ES-I3 (cell line): ENCODE data around the gene NSL1.
A peak's percentile ranks its signal among the peaks of the same experiment; 100 is the strongest.
"Not testable (repeated sequence)": the region's sequence is repeated elsewhere in the genome, so short reads cannot be mapped to it uniquely, and the experiment has no call there.

Experiments
- H3K36me3 ChIP-seq: 2 replicates; pipeline ENCODE4 v1.6.1; 2013; ENCODE audit warnings: mild to moderate bottlenecking, low read length, control low read depth, moderate library complexity; ENCODE audit not compliant: insufficient read depth
- H3K4me1 ChIP-seq: 2 replicates; pipeline ENCODE4 v1.6.1; 2013; ENCODE audit warnings: mild to moderate bottlenecking, control low read depth, low read length; ENCODE audit not compliant: insufficient read depth
- H3K9ac ChIP-seq: 2 replicates; pipeline ENCODE4 v1.6.1; 2013; ENCODE audit warnings: low read depth, mild to moderate bottlenecking, low read length, moderate library complexity
- H3K9me3 ChIP-seq: 2 replicates; pipeline ENCODE4 v1.6.1; 2013; ENCODE audit warnings: mild to moderate bottlenecking, low read length, moderate library complexity; ENCODE audit not compliant: control insufficient read depth, insufficient read depth

The NSL1 gene

GRCh38 chr1:212721388-212722247 is 70.0 kb downstream of the NSL1 start:
- Histone ChIP-seq H3K9me3 (peaks cover 4% of the 10 kb centered on the region; the same call in 1 of the 2 replicates), H3K9ac (no peak overlapping the region), H3K36me3 (no peaks in the 10 kb centered on the region; the same call in 1 of the 2 replicates), H3K4me1 (no peaks in the 10 kb centered on the region)

DNA sequence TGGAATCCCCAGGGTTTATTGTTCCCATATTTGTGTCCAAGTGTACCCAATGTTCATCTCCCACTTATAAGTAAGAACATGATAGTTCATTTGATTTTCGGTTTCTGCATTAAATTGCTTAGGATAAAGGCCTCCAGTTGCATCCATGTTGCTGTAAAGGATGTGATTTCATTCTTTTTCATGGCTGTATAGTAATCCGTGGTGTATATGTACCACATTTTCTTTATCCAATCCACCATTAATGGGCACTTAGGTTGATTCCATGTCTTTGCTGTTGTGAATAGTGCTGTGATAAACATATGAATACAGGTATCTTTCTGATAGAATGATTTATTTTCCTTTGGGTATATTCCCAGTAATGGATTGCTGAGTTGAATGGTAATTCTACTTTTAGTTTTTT is 71.9 kb downstream of the NSL1 start:
- H3K9me3 ChIP-seq = no peaks in the 10 kb centered on the region
- H3K4me1 ChIP-seq = no peaks in the 10 kb centered on the region
- no peak overlapping the region for H3K9ac ChIP-seq
- no peaks in the 10 kb centered on the region for H3K36me3 ChIP-seq

- Histone ChIP-seq H3K9me3 (no peaks in the 10 kb centered on the region), H3K4me1 (no peaks in the 10 kb centered on the region), H3K36me3 (no peaks in the 10 kb centered on the region), H3K9ac (no peak overlapping the region)
Observed at GRCh38 chr1:212718499-212718898, 73.1 kb downstream of the NSL1 start.

DNA sequence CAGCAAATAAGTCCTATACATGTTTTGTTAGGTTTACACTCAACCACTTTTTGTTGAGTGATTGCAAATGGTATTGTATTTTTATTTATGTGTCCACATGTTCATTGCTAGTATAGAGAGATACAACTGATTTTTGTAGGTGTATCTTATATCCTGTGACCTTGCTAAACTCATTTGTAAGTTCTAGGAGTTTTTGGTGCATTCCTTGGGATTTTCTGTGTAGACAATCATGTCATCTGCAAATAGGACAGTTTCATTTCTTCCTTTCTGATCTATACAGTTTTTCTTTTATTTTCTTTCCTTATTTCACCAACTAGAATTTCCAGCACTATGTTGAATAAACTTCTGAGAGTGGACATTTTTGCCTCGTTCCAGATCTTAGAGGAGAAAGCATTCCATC is 75.4 kb downstream of the NSL1 start:
- Histone ChIP-seq H3K9ac (no peak overlapping the region), H3K36me3 (no peaks in the 10 kb centered on the region), H3K4me1 (peaks cover 4% of the 10 kb centered on the region; the same call in 1 of the 2 replicates), H3K9me3 (no peaks in the 10 kb centered on the region)

DNA sequence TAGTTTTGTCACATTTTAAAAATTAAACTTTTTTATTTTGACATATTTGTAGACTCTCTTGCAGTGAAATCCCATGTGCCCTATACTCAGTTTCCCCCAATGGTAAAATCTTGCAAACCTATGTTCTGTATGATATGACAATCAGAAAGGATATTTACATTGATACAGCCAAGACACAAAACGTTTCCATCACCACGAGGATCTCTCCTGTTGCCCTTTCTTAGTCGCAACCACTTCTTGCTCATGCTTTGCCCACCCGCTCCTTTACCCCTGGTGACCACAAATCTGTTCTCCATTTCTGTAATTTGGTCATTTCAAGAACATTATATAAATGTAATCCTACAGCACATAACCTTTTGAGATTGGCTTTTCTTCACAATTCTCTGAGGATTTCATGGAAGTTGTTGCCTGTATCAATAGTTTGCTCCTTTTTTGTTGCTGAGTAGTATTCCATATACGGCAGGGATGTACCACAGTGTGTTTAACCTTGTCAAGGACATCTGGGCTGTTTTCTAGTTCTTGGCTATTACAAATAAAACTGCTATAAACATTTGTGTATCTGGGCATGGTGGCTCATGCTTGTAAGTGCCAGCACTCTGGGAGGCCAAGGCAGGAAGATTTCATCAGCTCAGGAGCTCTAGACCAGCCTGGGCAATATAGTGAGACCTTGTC is 78.0 kb downstream of the NSL1 start:
- Histone ChIP-seq H3K9me3 (no peaks in the 10 kb centered on the region), H3K9ac (no peak overlapping the region), H3K36me3 (no peaks in the 10 kb centered on the region), H3K4me1 (peaks cover 4% of the 10 kb centered on the region; the same call in 1 of the 2 replicates)

DNA sequence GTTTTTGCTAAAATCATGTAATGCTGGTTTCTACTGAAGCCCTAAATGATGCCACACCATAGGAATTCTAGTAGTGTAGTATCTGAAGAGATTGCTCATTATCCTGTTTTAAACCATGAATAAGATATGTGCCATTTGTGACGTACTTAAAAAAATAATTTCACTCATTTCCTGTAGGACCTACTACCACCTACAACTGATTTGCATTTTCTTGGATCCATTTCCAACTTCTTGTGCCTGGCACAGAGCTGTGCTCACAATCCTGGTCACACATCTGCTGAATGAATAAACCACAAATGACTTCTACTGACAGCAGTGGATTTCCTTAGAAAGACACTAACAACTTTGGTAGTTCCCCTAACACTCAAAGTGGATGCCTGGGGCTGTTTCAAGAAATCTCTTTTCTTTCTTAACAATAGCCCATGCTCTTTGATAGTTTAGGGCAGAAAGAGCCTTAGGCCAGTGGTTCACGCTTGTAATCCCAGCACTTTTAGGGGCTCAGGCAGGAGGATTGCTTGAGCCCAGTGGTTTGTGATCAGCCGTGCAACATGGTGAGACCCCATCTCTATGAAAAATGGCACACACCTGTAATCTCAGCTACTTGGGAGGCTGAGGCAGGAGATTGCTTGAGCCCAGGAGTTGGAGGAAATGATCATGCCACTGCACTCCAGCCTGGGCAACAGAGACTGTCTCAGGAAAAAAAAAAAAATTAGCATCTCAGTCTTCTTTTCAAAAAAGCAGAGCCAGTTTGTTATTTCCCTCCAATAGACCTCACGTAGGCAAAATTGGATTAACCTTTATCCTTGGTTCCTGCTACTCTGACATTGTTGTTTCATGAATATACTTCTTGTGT is 78.9 kb downstream of the NSL1 start:
- Histone ChIP-seq H3K36me3 (no peaks in the 10 kb centered on the region), H3K9ac (no peak overlapping the region), H3K9me3 (no peaks in the 10 kb centered on the region), H3K4me1 (peaks cover 4% of the 10 kb centered on the region; the same call in 1 of the 2 replicates)

GRCh38 chr1:212711974-212712373 is 79.6 kb downstream of the NSL1 start:
- not testable (repeated sequence) for H3K4me1 ChIP-seq, H3K9ac ChIP-seq, H3K9me3 ChIP-seq

DNA sequence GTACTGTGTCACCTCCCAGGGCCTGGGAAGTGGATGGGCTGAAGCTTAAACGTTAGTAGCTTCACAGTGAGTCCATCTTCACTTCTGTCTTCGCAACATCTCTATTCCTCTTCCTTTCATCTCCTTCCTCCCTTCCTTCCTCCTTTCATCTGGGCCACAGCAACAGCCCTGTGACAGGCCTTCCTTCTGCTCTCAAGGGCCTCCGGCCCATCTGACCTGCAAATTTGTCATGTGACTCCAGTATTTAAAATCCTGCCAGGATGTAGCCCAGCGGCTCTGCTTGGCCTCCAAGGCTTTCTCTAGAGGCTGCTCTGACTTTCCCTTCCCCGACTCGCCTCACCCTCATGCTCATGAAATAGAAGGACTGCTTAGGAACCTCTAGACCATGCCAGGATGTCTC is 81.0 kb downstream of the NSL1 start:
- H3K36me3 ChIP-seq = no peaks in the 10 kb centered on the region
- H3K9ac ChIP-seq = no peak overlapping the region
- H3K9me3 ChIP-seq = no peaks in the 10 kb centered on the region
- H3K4me1 ChIP-seq = peaks cover 4% of the 10 kb centered on the region; the same call in 1 of the 2 replicates

More at GRCh38 chr1:212711974-212712373, 79.6 kb downstream of the NSL1 start:
- H3K36me3 ChIP-seq = not testable (repeated sequence)

- Histone ChIP-seq H3K9ac (no peak overlapping the region), H3K36me3 (no peaks in the 10 kb centered on the region), H3K9me3 (no peaks in the 10 kb centered on the region), H3K4me1 (0 out of 2 replicates have a peak, but pooled peaks cover 3% of the 10 kb centered on the region)
Observed at GRCh38 chr1:212703991-212704564, 87.5 kb downstream of the NSL1 start.

GRCh38 chr1:212702672-212703071 is 88.9 kb downstream of the NSL1 start:
- no peak overlapping the region for H3K9ac ChIP-seq
- no peaks in the 10 kb centered on the region for H3K9me3 ChIP-seq
- no peaks in the 10 kb centered on the region for H3K36me3 ChIP-seq
- H3K4me1 ChIP-seq = peaks cover 10% of the 10 kb centered on the region; the same call in 1 of the 2 replicates

DNA sequence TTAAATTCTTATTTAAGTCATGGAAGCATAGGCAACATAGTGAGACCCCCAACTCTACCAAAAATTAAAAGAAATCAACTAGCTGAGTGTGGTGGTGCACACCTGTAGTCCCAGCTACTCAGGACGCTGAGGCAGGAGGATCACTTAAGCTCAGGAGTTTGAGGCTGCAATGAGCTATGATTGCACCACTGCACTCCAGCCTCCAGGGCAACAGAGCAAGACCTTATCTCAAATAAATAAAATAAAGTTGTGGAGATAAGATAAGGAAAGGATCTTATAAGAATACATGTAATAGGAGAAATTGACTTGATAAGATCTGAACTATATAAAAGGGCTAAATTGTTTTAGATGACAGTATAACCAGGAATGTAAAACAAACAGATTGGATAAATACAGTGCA is 89.7 kb downstream of the NSL1 start:
- no peak overlapping the region for H3K9ac ChIP-seq
- no peaks in the 10 kb centered on the region for H3K36me3 ChIP-seq
- no peaks in the 10 kb centered on the region for H3K9me3 ChIP-seq
- peaks cover 10% of the 10 kb centered on the region; the same call in 1 of the 2 replicates for H3K4me1 ChIP-seq

GRCh38 chr1:212700892-212701819 is 90.4 kb downstream of the NSL1 start:
- H3K9me3 ChIP-seq = no peaks in the 10 kb centered on the region
- no peaks in the 10 kb centered on the region for H3K36me3 ChIP-seq
- peak overlapping the region; percentile 74; the same call in 1 of the 2 replicates for H3K9ac ChIP-seq
- H3K4me1 ChIP-seq = peaks cover 10% of the 10 kb centered on the region; the same call in 1 of the 2 replicates
